Endothelial cell of umbilical vein (primary cell): ENCODE data around the gene LDB3. TPM values are rescaled to one million over a fixed set of nuclear protein-coding genes. Genes with fewer than 3 reads are reported as not detected.

Source experiments
- BruUV-seq: library from RNA; stranded (reverse); fragments of 400-500 nt; replicated peaks from 2 replicates; lab custom pipeline; 2021; lab: Mats Ljungman, UMichigan
- CTCF ChIA-PET: fragments of 300-600, 350-600 bp; sonication (Branson Sonifier 250); formaldehyde crosslinking; loops from one replicate; lab custom pipeline; 2021; ENCODE audit warnings: antibody characterized with exemption, inconsistent platforms; lab: Charles Lee
- POLR2A ChIA-PET: fragments of 300-600, 350-600 bp; sonication (Branson Sonifier 250); formaldehyde crosslinking; loops from one replicate; lab custom pipeline; 2021; ENCODE audit warnings: antibody characterized with exemption, inconsistent platforms; lab: Charles Lee
- DNase-seq: peaks from one replicate; pipeline ENCODE4 v3.0.0-alpha.2; 2011; ENCODE audit warnings: low read depth, low spot score
- FAIRE-seq: peaks from 2 replicates; lab custom pipeline; 2011; peaks lifted over from hg19 to GRCh38; lab: Jason Lieb, UNC
- H2AFZ ChIP-seq: 2 replicates; pipeline ENCODE4 v1.6.0; 2012; ENCODE audit warnings: low read depth, low read length, control low read depth, inconsistent platforms
- H3K27ac ChIP-seq: 2 replicates; pipeline ENCODE4 v1.5.1; 2011; ENCODE audit warnings: low read depth, mild to moderate bottlenecking, control low read depth, low read length, moderate library complexity; ENCODE audit not compliant: insufficient read depth
- H3K27me3 ChIP-seq, 2 experiments: 2 replicates each; pipeline versions ENCODE4 v1.6.0 to v1.6.1; 2011; ENCODE audit warnings: low read length in 2 of 2, mixed read lengths in 1 of 2; ENCODE audit not compliant: control insufficient read depth in 2 of 2, insufficient read depth in 2 of 2
- H3K36me3 ChIP-seq, 2 experiments: 2 replicates in 1 of 2; 3 replicates in 1 of 2; pipeline ENCODE4 v1.5.1; 2011; ENCODE audit warnings: low read length in 2 of 2, mild to moderate bottlenecking in 1 of 2, moderate library complexity in 1 of 2; ENCODE audit not compliant: control insufficient read depth in 2 of 2, insufficient read depth in 2 of 2; ENCODE audit errors: extremely low read depth in 1 of 2
- H3K4me1 ChIP-seq: 3 replicates; pipeline ENCODE4 v1.5.1; 2011; ENCODE audit warnings: mild to moderate bottlenecking, low read length; ENCODE audit not compliant: control insufficient read depth, insufficient read depth; ENCODE audit errors: extremely low read depth
- H3K4me2 ChIP-seq: 2 replicates; pipeline ENCODE4 v1.6.1; 2011; ENCODE audit warnings: low read length, control low read depth, mixed read lengths; ENCODE audit not compliant: insufficient read depth
- H3K4me3 ChIP-seq, 3 experiments: fragments of 200-600 bp in 1 of 3; sonication (generic), shearing (Covaris generic) in 1 of 3; replicated peaks in 1 of 3; 2 replicates each; pipeline ENCODE4 v1.5.1; 2011 to 2016; ENCODE audit warnings: control low read depth in 3 of 3, low read length in 3 of 3, mild to moderate bottlenecking in 2 of 3, inconsistent platforms in 1 of 3, low read depth in 1 of 3, moderate library complexity in 1 of 3; ENCODE audit not compliant: insufficient read depth in 1 of 3
- H3K79me2 ChIP-seq: 2 replicates; pipeline ENCODE4 v1.6.0; 2012; ENCODE audit warnings: low read length, inconsistent platforms; ENCODE audit not compliant: control insufficient read depth, insufficient read depth
- H3K9ac ChIP-seq: replicated peaks from 2 replicates; pipeline ENCODE3; 2011; ENCODE audit warnings: low read length, control low read depth; ENCODE audit not compliant: insufficient read depth; ENCODE audit errors: extremely low read depth
- H3K9me1 ChIP-seq: replicated peaks from 3 replicates; pipeline ENCODE4 v1.6.0; 2011; ENCODE audit warnings: mild to moderate bottlenecking, low read length; ENCODE audit not compliant: control insufficient read depth, insufficient read depth; ENCODE audit errors: extremely low read depth
- H3K9me3 ChIP-seq: replicated peaks from 2 replicates; pipeline ENCODE4 v1.5.1; 2012; ENCODE audit warnings: low read length, inconsistent platforms; ENCODE audit not compliant: control insufficient read depth, insufficient read depth
- H4K20me1 ChIP-seq: replicated peaks from 2 replicates; pipeline ENCODE3; 2011; ENCODE audit warnings: mild to moderate bottlenecking, low read length; ENCODE audit not compliant: control insufficient read depth, insufficient read depth; ENCODE audit errors: extremely low read depth
- CTCF ChIP-seq, 2 donors: IDR thresholded peaks; 1 replicate in 1 of 2; 2 replicates in 1 of 2; pipeline ENCODE4 v1.5.1; 2011; ENCODE audit warnings: low read length in 2 of 2, mild to moderate bottlenecking in 2 of 2, moderate library complexity in 2 of 2, control low read depth in 1 of 2, inconsistent platforms in 1 of 2, low read depth in 1 of 2; ENCODE audit not compliant: insufficient read depth in 1 of 2; ENCODE audit errors: extremely low read depth in 1 of 2
- EZH2 ChIP-seq: IDR thresholded peaks from 2 replicates; pipeline ENCODE4 v1.6.1; 2012; ENCODE audit warnings: borderline replicate concordance, low read depth, mild to moderate bottlenecking, moderate library complexity, low read length, inconsistent platforms; ENCODE audit not compliant: severe bottlenecking
- FOS ChIP-seq: IDR thresholded peaks from 2 replicates; pipeline ENCODE4 v1.6.1; 2011; ENCODE audit warnings: mild to moderate bottlenecking, low read length, moderate library complexity, borderline replicate concordance; ENCODE audit not compliant: insufficient read depth
- GATA2 ChIP-seq: IDR thresholded peaks from 2 replicates; pipeline ENCODE4 v1.7.0; 2011; ENCODE audit warnings: low read depth, mild to moderate bottlenecking, moderate library complexity, mixed read lengths, low read length; ENCODE audit not compliant: insufficient read length, insufficient read depth
- JUN ChIP-seq: IDR thresholded peaks from 2 replicates; pipeline ENCODE4 v1.6.1; 2011; ENCODE audit warnings: borderline replicate concordance, low read depth; ENCODE audit not compliant: insufficient read length, insufficient read depth
- MAX ChIP-seq: IDR thresholded peaks from 2 replicates; pipeline ENCODE4 v1.6.1; 2011; ENCODE audit not compliant: insufficient read depth, insufficient read length
- MYC ChIP-seq: IDR thresholded peaks from one replicate; pipeline ENCODE4 v1.6.1; 2011; ENCODE audit warnings: mild to moderate bottlenecking, low read depth, low read length
- POLR2A ChIP-seq: IDR thresholded peaks from 2 replicates; pipeline ENCODE4 v1.6.1; 2012; ENCODE audit warnings: low read depth, mild to moderate bottlenecking, control low read depth, low read length
- POLR2AphosphoS5 ChIP-seq: IDR thresholded peaks from 2 replicates; pipeline ENCODE4 v1.6.1; 2012; ENCODE audit warnings: low read depth, mild to moderate bottlenecking, control low read depth, low read length, moderate library complexity; ENCODE audit not compliant: insufficient read depth
- dilution Hi-C: fragments of 300-500 bp; cut with MboI; formaldehyde crosslinking; loops from one replicate; pipeline ENCODE4 v1.15.0; 2019; ENCODE audit warnings: low sequenced_read_pairs; ENCODE audit not compliant: extremely low pct_ligation_motif_present
- intact Hi-C: fragments of 100-400 bp; cut with micrococcal nuclease; formaldehyde crosslinking; loops from one replicate; pipeline ENCODE4 v1.10.0; 2022
- polyA plus RNA-seq, 4 experiments: library from polyadenylated mRNA; depleted of rRNA in 3 of 4; stranded (reverse) in 3 of 4; unstranded in 1 of 4; fragments of >200 nt; gene quantifications; 2 replicates each; pipeline versions ENCODE4 v1.2.1 to v1.2.3, GENCODE V29; 2011 to 2012; ENCODE audit warnings: missing spikeins in 1 of 4
- total RNA-seq: library from RNA; stranded (reverse); gene quantifications from 2 replicates; pipeline ENCODE4 v1.2.3, GENCODE V29; 2021

Gene LDB3
- total and polyA plus RNA-seq, 2 donors (not counting 3 experiments of a cell fraction or from before 2014, with no cell fraction given) = not detected

GRCh38 chr10:86724445-86724844 is 56.1 kb downstream of the LDB3 start:
- Histone ChIP-seq H3K9me1 (no peaks in the 10 kb centered on the region), H3K36me3 (no peaks in the 10 kb centered on the region), H2AFZ (no peak overlapping the region), H3K9ac (no peak overlapping the region), H3K4me1 (no peaks in the 10 kb centered on the region), H3K79me2 (no peaks in the 10 kb centered on the region), H4K20me1 (no peaks in the 10 kb centered on the region), H3K27me3 (peaks cover 68 to 70% of the 10 kb centered on the region in 2 experiments), H3K4me3 (no peak overlapping the region), H3K4me2 (no peak overlapping the region), H3K9me3 (no peaks in the 10 kb centered on the region), H3K27ac (no peak overlapping the region)
- no peak for DNase-seq
- BruUV-seq = no TSS peak
- intact Hi-C loops (no loop called here), dilution Hi-C loops (no loop called here)
- TF ChIP-seq FOS = no peak
- TF ChIP-seq JUN = no peak
- no peak for TF ChIP-seq POLR2A
- TF ChIP-seq EZH2 = no peak
- no peak for TF ChIP-seq POLR2AphosphoS5
- TF ChIP-seq MYC = no peak
- TF ChIP-seq CTCF (IDR thresholded peaks at IDR 0.05; ENCODE audit: extremely low read depth in 1 of 2, insufficient read depth in 1 of 2, low read depth in 1 of 2, low read length in 2 of 2) = no peak
- TF ChIP-seq GATA2 = no peak
- TF ChIP-seq MAX = no peak
- CTCF ChIA-PET = interaction anchor here (1.1 kb wide), 1 partner anchor 9 kb away, joined by 3 read pairs; no protein-coding TSS in a partner anchor
- POLR2A ChIA-PET = no interaction called here
- no peak for FAIRE-seq
